C4-2B (cell line): ENCODE measurements around the gene SMIM24.

Experiments used
- CTCF ChIP-seq: fragments of 450-650 bp; conservative IDR thresholded peaks from 2 replicates; pipeline ENCODE4 v1.5.1; 2017; ENCODE audit warnings: mild to moderate bottlenecking
- ZFX ChIP-seq: fragments of 450-650 bp; IDR thresholded peaks from 2 replicates; pipeline ENCODE4 v1.6.1; 2017

GRCh38 chr19:3463714-3464586 lies 16.4 kb downstream of the SMIM24 start:
- TF ChIP-seq CTCF, result no peak
- no peak for TF ChIP-seq ZFX
